Neuronal stem cell (in vitro differentiated cells): ENCODE measurements around the gene PLVAP.
A peak's percentile ranks its signal among the peaks of the same experiment; 100 is the strongest.

ENCODE experiments used
- DNase-seq: peaks from one replicate; pipeline ENCODE4 v3.0.0-alpha.2; 2013; ENCODE audit warnings: low spot score
- H2AFZ ChIP-seq: one replicate; pipeline ENCODE4 v1.6.1; 2013; ENCODE audit warnings: mild to moderate bottlenecking, low read length, inconsistent platforms
- H2AK5ac ChIP-seq: 2 replicates; pipeline ENCODE4 v1.6.1; 2013; ENCODE audit warnings: low read depth, mild to moderate bottlenecking, inconsistent platforms, low read length, moderate library complexity, mixed read lengths
- H2BK120ac ChIP-seq: 2 replicates; pipeline ENCODE4 v1.6.1; 2013; ENCODE audit warnings: low read depth, mild to moderate bottlenecking, inconsistent platforms, low read length, moderate library complexity, mixed read lengths
- H2BK12ac ChIP-seq: one replicate; pipeline ENCODE4 v1.6.1; 2013; ENCODE audit warnings: low read length, inconsistent platforms
- H2BK15ac ChIP-seq: 2 replicates; pipeline ENCODE4 v1.6.1; 2013; ENCODE audit warnings: mild to moderate bottlenecking, low read length, inconsistent platforms, mixed read lengths
- H2BK5ac ChIP-seq: one replicate; pipeline ENCODE4 v1.6.1; 2013; ENCODE audit warnings: inconsistent platforms, mild to moderate bottlenecking, low read length, moderate library complexity
- H3K14ac ChIP-seq: one replicate; pipeline ENCODE4 v1.6.1; 2013; ENCODE audit warnings: low read length, inconsistent platforms
- H3K18ac ChIP-seq: 2 replicates; pipeline ENCODE4 v1.6.1; 2013; ENCODE audit warnings: low read length, inconsistent platforms
- H3K23ac ChIP-seq: 2 replicates; pipeline ENCODE4 v1.6.1; 2013; ENCODE audit warnings: low read depth, mild to moderate bottlenecking, mixed read lengths, low read length, inconsistent platforms; ENCODE audit not compliant: poor library complexity
- H3K27ac ChIP-seq: replicated peaks from 3 replicates; pipeline ENCODE4 v1.5.1; 2013; ENCODE audit warnings: low read length, inconsistent platforms
- H3K27me3 ChIP-seq, 3 experiments: 2 replicates each; pipeline ENCODE4 v1.6.1; 2013; ENCODE audit warnings: low read length in 3 of 3, mild to moderate bottlenecking in 2 of 3, inconsistent platforms in 1 of 3, low read depth in 1 of 3, mixed read lengths in 1 of 3, moderate library complexity in 1 of 3; ENCODE audit not compliant: control insufficient read depth in 3 of 3, insufficient read depth in 3 of 3
- H3K36me3 ChIP-seq, 2 donors: replicated peaks in 1 of 2; 2 replicates each; pipeline ENCODE4 v1.6.1; 2013; ENCODE audit warnings: low read length in 2 of 2; ENCODE audit not compliant: control insufficient read depth in 2 of 2, insufficient read depth in 2 of 2
- H3K4ac ChIP-seq: 2 replicates; pipeline ENCODE4 v1.6.1; 2013; ENCODE audit warnings: inconsistent platforms, mild to moderate bottlenecking, low read length, moderate library complexity
- H3K4me1 ChIP-seq, 2 donors: 1 replicate in 1 of 2; 2 replicates in 1 of 2; pipeline ENCODE4 v1.6.1; 2013; ENCODE audit warnings: low read length in 2 of 2, low read depth in 1 of 2; ENCODE audit not compliant: control insufficient read depth in 2 of 2, insufficient read depth in 1 of 2
- H3K4me2 ChIP-seq: one replicate; pipeline ENCODE4 v1.6.1; 2013; ENCODE audit warnings: mild to moderate bottlenecking, low read length, inconsistent platforms; ENCODE audit not compliant: insufficient read depth, poor library complexity, severe bottlenecking
- H3K4me3 ChIP-seq, 2 donors: 2 replicates each; pipeline ENCODE4 v1.5.1; 2013; ENCODE audit warnings: low read length in 2 of 2, mild to moderate bottlenecking in 2 of 2, inconsistent platforms in 1 of 2, moderate library complexity in 1 of 2
- H3K79me1 ChIP-seq: one replicate; pipeline ENCODE4 v1.6.1; 2013; ENCODE audit warnings: low read depth, mild to moderate bottlenecking, inconsistent platforms, low read length, moderate library complexity
- H3K9ac ChIP-seq: one replicate; pipeline ENCODE4 v1.6.1; 2013; ENCODE audit warnings: mild to moderate bottlenecking, low read depth, low read length, inconsistent platforms; ENCODE audit not compliant: poor library complexity
- H3K9me3 ChIP-seq, 2 donors: replicated peaks in 1 of 2; 2 replicates each; pipeline versions ENCODE3 to v1.6.1; 2013; ENCODE audit warnings: low read length in 2 of 2, mild to moderate bottlenecking in 2 of 2, inconsistent platforms in 1 of 2, low read depth in 1 of 2, mixed read lengths in 1 of 2, moderate library complexity in 1 of 2; ENCODE audit not compliant: control insufficient read depth in 2 of 2, insufficient read depth in 1 of 2
- H4K8ac ChIP-seq: one replicate; pipeline ENCODE4 v1.6.1; 2013; ENCODE audit warnings: low read depth, mild to moderate bottlenecking, inconsistent platforms, low read length, moderate library complexity
- H4K91ac ChIP-seq: one replicate; pipeline ENCODE4 v1.6.1; 2013; ENCODE audit warnings: low read length, low read depth, mild to moderate bottlenecking, inconsistent platforms; ENCODE audit not compliant: poor library complexity
- WGBS, 2 donors: extraction: QIAGEN DNeasy Blood & Tissue Kit; methylation state at CpG; one replicate each; pipeline ENCODE4 v1.1.7; 2013; ENCODE audit warnings: missing lambda C conversion rate in 2 of 2, mixed read lengths in 1 of 2; ENCODE audit not compliant: insufficient read length in 2 of 2, insufficient replicate concordance in 1 of 2; ENCODE audit errors: extremely low coverage in 2 of 2; 5-methylcytosine and 5-hydroxymethylcytosine counted together

PLVAP gene

DNA sequence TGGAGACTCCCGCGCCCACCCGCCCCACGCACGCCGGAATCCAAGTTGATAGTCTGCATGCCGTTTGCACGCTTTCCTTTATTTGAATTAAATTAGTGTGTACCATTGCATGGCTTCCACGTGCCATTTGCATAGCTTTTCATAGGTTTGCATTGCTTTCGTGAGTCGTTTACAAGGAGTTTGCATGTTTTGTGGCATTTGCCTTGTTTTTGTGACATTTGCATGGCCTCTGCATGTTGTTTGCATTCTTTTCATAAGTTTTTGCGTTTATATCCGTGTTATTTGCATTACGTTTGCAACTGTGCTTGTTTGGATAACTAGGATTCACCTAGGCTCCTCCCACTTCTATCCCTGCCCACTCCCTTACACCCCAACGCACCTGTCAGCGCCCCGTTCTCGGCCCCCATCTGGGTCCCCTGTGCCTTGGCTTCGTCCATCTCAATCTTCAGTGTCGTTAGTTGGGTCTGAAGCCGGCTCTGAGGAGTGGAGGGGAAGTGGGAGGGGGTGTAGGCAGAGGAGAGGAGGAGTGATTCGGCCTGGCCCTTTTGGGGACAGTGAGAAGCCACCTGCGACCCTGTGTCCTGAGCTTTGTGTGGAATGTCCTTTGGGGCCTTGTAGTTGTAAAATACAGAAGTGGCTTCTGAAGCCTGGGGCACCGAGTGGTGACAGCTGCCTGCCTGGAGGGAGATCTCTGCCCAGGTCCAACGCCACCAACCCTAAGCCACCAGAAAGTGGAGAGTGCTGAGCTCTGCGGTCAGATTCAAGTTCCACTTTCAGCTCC lies 14.4 kb upstream of the PLVAP start:
- peak overlapping the region; percentile 85 for H2AFZ ChIP-seq
- no peak overlapping the region for H2BK15ac ChIP-seq
- no peak overlapping the region for H2BK120ac ChIP-seq
- H3K14ac ChIP-seq = no peak overlapping the region
- H3K4me2 ChIP-seq = peak overlapping the region; percentile 59
- no peak overlapping the region for H3K9ac ChIP-seq
- peaks cover 1% of the 10 kb centered on the region for H3K79me1 ChIP-seq
- no peak for DNase-seq
- WGBS, 2 donors = no CpG with 5 or more reads among the region's 26 CpGs
- no peak overlapping the region for H2AK5ac ChIP-seq
- no peaks in the 10 kb centered on the region for H3K36me3 ChIP-seq
- H4K91ac ChIP-seq = no peak overlapping the region
- H2BK5ac ChIP-seq = no peak overlapping the region
- no peak overlapping the region for H3K4ac ChIP-seq
- peaks cover 0 to 5% of the 10 kb centered on the region in 2 donors for H3K9me3 ChIP-seq
- peak overlapping the region; percentile 32 for H3K18ac ChIP-seq
- no peak overlapping the region for H2BK12ac ChIP-seq
- H3K27ac ChIP-seq = no peak overlapping the region
- no peak overlapping the region for H4K8ac ChIP-seq
- H3K4me3 ChIP-seq = peak overlapping the region; percentile 47 to 53
- peak overlapping the region; percentile 51 for H3K23ac ChIP-seq
- H3K27me3 ChIP-seq = peaks cover 0 to 8% (median 5%) of the 10 kb centered on the region in 3 experiments
- peaks cover 3 to 4% of the 10 kb centered on the region in 2 donors for H3K4me1 ChIP-seq

DNA sequence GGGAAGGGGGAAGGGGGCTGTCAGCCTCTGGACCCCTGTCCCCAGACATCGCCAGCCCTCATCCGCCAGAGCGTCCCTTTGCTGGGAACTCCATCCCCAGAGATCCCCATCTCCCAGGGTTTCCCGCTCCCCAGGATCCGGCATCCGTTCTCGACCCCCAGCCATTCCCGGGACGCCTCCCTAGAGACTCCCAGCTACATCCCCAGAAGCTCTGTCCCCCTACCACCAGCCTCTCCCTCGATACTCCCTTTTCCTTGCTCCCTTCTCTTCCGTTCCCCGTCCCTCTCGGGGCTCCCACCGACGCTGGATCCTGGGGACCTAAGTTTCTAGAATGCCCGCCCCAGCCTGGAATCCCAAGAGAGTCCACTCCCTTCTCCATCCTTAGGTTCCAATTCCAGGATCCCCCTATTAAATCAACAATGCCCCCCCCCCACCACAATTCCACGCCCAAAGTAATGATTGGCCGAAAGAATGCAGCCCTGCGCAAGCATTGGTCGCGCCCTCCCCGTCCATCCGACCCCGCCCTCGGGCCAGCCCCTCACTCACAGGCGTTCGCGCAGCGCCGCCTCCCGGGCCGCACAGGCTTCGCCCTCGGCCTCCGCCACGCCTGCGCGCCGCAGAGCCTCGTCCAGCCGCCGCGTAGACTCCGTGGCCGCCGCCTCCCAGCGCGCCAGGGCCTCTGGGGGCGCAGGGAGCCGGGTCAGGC lies 13.7 kb upstream of the PLVAP start:
- Histone ChIP-seq H3K9me3 (peaks cover 0 to 5% of the 10 kb centered on the region in 2 donors), H2AFZ (peak overlapping the region; percentile 92), H3K27ac (peak overlapping the region; percentile 66), H3K4me1 (peaks cover 3 to 4% of the 10 kb centered on the region in 2 donors), H2BK5ac (peak overlapping the region; percentile 42), H3K36me3 (no peaks in the 10 kb centered on the region), H2BK12ac (peak overlapping the region; percentile 93), H3K4me2 (peak overlapping the region; percentile 85), H3K23ac (peak overlapping the region; percentile 51), H3K27me3 (peaks cover 0 to 8% (median 5%) of the 10 kb centered on the region in 3 experiments), H3K18ac (peak overlapping the region; percentile 78), H3K14ac (no peak overlapping the region), H3K4me3 (peak overlapping the region; percentile 47 to 75), H3K79me1 (peaks cover 1% of the 10 kb centered on the region), H4K8ac (no peak overlapping the region), H2AK5ac (peak overlapping the region; percentile 64), H3K4ac (no peak overlapping the region), H3K9ac (peak overlapping the region; percentile 71), H4K91ac (no peak overlapping the region), H2BK120ac (no peak overlapping the region), H2BK15ac (no peak overlapping the region)
- peak; percentile 90 for DNase-seq
- no CpG with 5 or more reads among the region's 50 CpGs for WGBS, 2 donors

GRCh38 chr19:17389957-17390664 lies 13.0 kb upstream of the PLVAP start:
- H2AK5ac ChIP-seq = peak overlapping the region; percentile 64
- peaks cover 0 to 8% (median 5%) of the 10 kb centered on the region in 3 experiments for H3K27me3 ChIP-seq
- peak overlapping the region; percentile 78 for H3K18ac ChIP-seq
- H3K36me3 ChIP-seq = no peaks in the 10 kb centered on the region
- peak overlapping the region; percentile 42 for H2BK5ac ChIP-seq
- H3K4me2 ChIP-seq = peak overlapping the region; percentile 85
- H4K8ac ChIP-seq = no peak overlapping the region
- peak overlapping the region; percentile 47 to 75 for H3K4me3 ChIP-seq
- peak overlapping the region; percentile 92 for H2AFZ ChIP-seq
- H2BK120ac ChIP-seq = no peak overlapping the region
- no peak overlapping the region for H2BK15ac ChIP-seq
- no peak overlapping the region for H3K4ac ChIP-seq
- peaks cover 3 to 4% of the 10 kb centered on the region in 2 donors for H3K4me1 ChIP-seq
- H3K9me3 ChIP-seq = peaks cover 0 to 5% of the 10 kb centered on the region in 2 donors
- no CpG with 5 or more reads among the region's 37 CpGs for WGBS, 2 donors
- peak overlapping the region; percentile 66 for H3K27ac ChIP-seq
- H3K23ac ChIP-seq = peak overlapping the region; percentile 5
- DNase-seq = no peak
- no peak overlapping the region for H4K91ac ChIP-seq
- peak overlapping the region; percentile 71 for H3K9ac ChIP-seq
- no peak overlapping the region for H2BK12ac ChIP-seq
- no peak overlapping the region for H3K14ac ChIP-seq
- H3K79me1 ChIP-seq = peaks cover 1% of the 10 kb centered on the region
